HCT116 (cell line): ENCODE measurements around the gene CCR6. TPM values are rescaled to one million over a fixed set of nuclear protein-coding genes. Genes with fewer than 3 reads are reported as not detected.

Source experiments
- ATAC-seq: fragments of 200-7000 bp; cut with Tn5 transposase; 2 replicates; pipeline ENCODE4 v1.9.1; 2020; ENCODE audit warnings: mild to moderate bottlenecking, moderate library complexity
- BruUV-seq: library from RNA; stranded (reverse); fragments of 400-500 nt; replicated peaks from 2 replicates; lab custom pipeline; 2021; lab: Mats Ljungman, UMichigan
- CTCF ChIA-PET: fragments of 300-600 bp; sonication (Branson Sonifier 250); formaldehyde crosslinking; loops from one replicate; lab custom pipeline; 2021; ENCODE audit warnings: antibody characterized with exemption; lab: Charles Lee
- POLR2A ChIA-PET: fragments of 300-600, 350-600 bp; sonication (Branson Sonifier 250); formaldehyde crosslinking; loops from one replicate; lab custom pipeline; 2021; ENCODE audit warnings: antibody characterized with exemption; lab: Charles Lee
- RAD21 ChIA-PET, 2 experiments: fragments of 300-600 bp; sonication (Branson Sonifier 250); formaldehyde crosslinking; loops; one replicate each; lab custom pipeline; 2023; ENCODE audit warnings: low total read pairs in 2 of 2; ENCODE audit not compliant: uncharacterized antibody in 2 of 2, unreplicated experiment in 2 of 2, low non-redundant PET in 1 of 2; lab: Charles Lee
- DNase-seq: peaks from one replicate; pipeline ENCODE4 v3.0.0-alpha.2; 2010; ENCODE audit warnings: low read depth, low spot score
- H2AFZ ChIP-seq: fragments of 200-600 bp; shearing (Covaris generic), sonication (generic); 2 replicates; pipeline ENCODE4 v1.6.1; 2017; ENCODE audit warnings: low read depth, mixed run types, mixed read lengths, antibody characterized with exemption, low read length; ENCODE audit not compliant: poor library complexity, severe bottlenecking
- H3K27ac ChIP-seq: 2 replicates; pipeline ENCODE4 v1.5.1; 2012; ENCODE audit warnings: low read depth, low read length
- H3K27me3 ChIP-seq: fragments of 200-600 bp; sonication (generic); 2 replicates; pipeline ENCODE4 v1.6.1; 2016; ENCODE audit warnings: mixed run types, low read length, mixed read lengths; ENCODE audit not compliant: insufficient read depth
- H3K36me3 ChIP-seq, 2 experiments: fragments of 200-500 bp in 1 of 2; fragments of 200-600 bp in 1 of 2; sonication (Bioruptor generic) in 1 of 2; sonication (generic) in 1 of 2; 2 replicates each; pipeline versions ENCODE4 v1.5.1 to v1.6.1; 2014 to 2016; ENCODE audit warnings: low read length in 2 of 2, inconsistent platforms in 1 of 2, mixed read lengths in 1 of 2, mixed run types in 1 of 2; ENCODE audit not compliant: insufficient read depth in 2 of 2, control insufficient read depth in 1 of 2
- H3K4me1 ChIP-seq, 2 experiments: fragments of 200-600 bp in 1 of 2; sonication (generic) in 1 of 2; 2 replicates each; pipeline versions ENCODE4 v1.5.1 to v1.6.1; 2012 to 2017; ENCODE audit warnings: low read length in 2 of 2, inconsistent platforms in 1 of 2, mild to moderate bottlenecking in 1 of 2, mixed read lengths in 1 of 2, mixed run types in 1 of 2, moderate library complexity in 1 of 2; ENCODE audit not compliant: insufficient read depth in 2 of 2, control insufficient read depth in 1 of 2
- H3K4me2 ChIP-seq: fragments of 200-600 bp; sonication (generic); 2 replicates; pipeline ENCODE4 v1.6.1; 2017; ENCODE audit warnings: mixed run types, low read length, mixed read lengths
- H3K4me3 ChIP-seq, 2 experiments: fragments of 200-600 bp in 1 of 2; sonication (generic) in 1 of 2; replicated peaks in 1 of 2; 2 replicates each; pipeline ENCODE4 v1.5.1; 2011 to 2016; ENCODE audit warnings: low read length in 2 of 2, control low read depth in 1 of 2, low read depth in 1 of 2, mild to moderate bottlenecking in 1 of 2, mixed read lengths in 1 of 2, mixed run types in 1 of 2
- H3K79me2 ChIP-seq: fragments of 200-600 bp; sonication (generic); 2 replicates; pipeline ENCODE4 v1.6.1; 2017; ENCODE audit warnings: mild to moderate bottlenecking, mixed run types, low read length, moderate library complexity, mixed read lengths; ENCODE audit not compliant: insufficient read depth
- H3K9ac ChIP-seq: fragments of 200-600 bp; sonication (generic); 2 replicates; pipeline ENCODE4 v1.6.1; 2016; ENCODE audit warnings: low read length, mixed read lengths
- H3K9me2 ChIP-seq: fragments of 200-600 bp; sonication (generic), shearing (Covaris generic); 2 replicates; pipeline ENCODE4 v1.6.1; 2017; ENCODE audit warnings: mixed run types, mild to moderate bottlenecking, moderate library complexity; ENCODE audit not compliant: insufficient read depth
- H3K9me3 ChIP-seq, 2 experiments: fragments of 200-500 bp in 1 of 2; fragments of 200-600 bp in 1 of 2; sonication (Bioruptor generic) in 1 of 2; sonication (generic) in 1 of 2; 2 replicates each; pipeline ENCODE4 v1.6.1; 2014 to 2017; ENCODE audit warnings: low read length in 2 of 2, mixed read lengths in 2 of 2, inconsistent platforms in 1 of 2, low read depth in 1 of 2, mild to moderate bottlenecking in 1 of 2, mixed run types in 1 of 2, moderate library complexity in 1 of 2; ENCODE audit not compliant: control insufficient read depth in 1 of 2, insufficient read depth in 1 of 2
- H4K20me1 ChIP-seq: fragments of 200-600 bp; sonication (generic), shearing (Covaris generic); 2 replicates; pipeline ENCODE4 v1.6.1; 2017; ENCODE audit warnings: mixed run types, mild to moderate bottlenecking, moderate library complexity; ENCODE audit not compliant: insufficient read depth
- CEBPB ChIP-seq: IDR thresholded peaks from 2 replicates; pipeline ENCODE4 v1.6.1; 2012; ENCODE audit warnings: low read depth
- EZH2 ChIP-seq: fragments of 200-600 bp; sonication (generic); IDR thresholded peaks from 2 replicates; pipeline ENCODE4 v1.6.1; 2017; ENCODE audit warnings: antibody characterized with exemption, mixed run types
- FOSL1 ChIP-seq: IDR thresholded peaks from 2 replicates; pipeline ENCODE4 v1.6.1; 2012; ENCODE audit warnings: low read depth
- JUND ChIP-seq: IDR thresholded peaks from 2 replicates; pipeline ENCODE4 v1.6.1; 2012
- POLR2AphosphoS5 ChIP-seq: IDR thresholded peaks from 2 replicates; pipeline ENCODE4 v1.6.1; 2011; ENCODE audit warnings: mild to moderate bottlenecking, low read depth, low read length, moderate library complexity
- SP1 ChIP-seq: IDR thresholded peaks from 2 replicates; pipeline ENCODE4 v1.6.1; 2012; ENCODE audit warnings: low read depth
- SRF ChIP-seq: IDR thresholded peaks from 2 replicates; pipeline ENCODE4 v1.6.1; 2012; ENCODE audit warnings: low read depth
- TCF7L2 ChIP-seq: IDR thresholded peaks from 2 replicates; pipeline ENCODE4 v1.7.0; 2011; ENCODE audit warnings: borderline replicate concordance, inconsistent platforms; ENCODE audit not compliant: insufficient read depth, insufficient read length; ENCODE audit errors: extremely low read depth
- YY1 ChIP-seq: IDR thresholded peaks from 2 replicates; pipeline ENCODE4 v1.6.1; 2011; ENCODE audit warnings: low read length, low read depth, moderate library complexity, mild to moderate bottlenecking; ENCODE audit not compliant: insufficient replicate concordance; ENCODE audit errors: extremely low read depth
- intact Hi-C: fragments of 100-400 bp; cut with micrococcal nuclease; formaldehyde crosslinking; loops from 2 replicates; pipeline ENCODE4 v1.10.0; 2022
- total RNA-seq: library from RNA; stranded (reverse); gene quantifications from one replicate; pipeline ENCODE4 v1.2.1, GENCODE V29; 2021; ENCODE audit not compliant: unreplicated experiment
- TF ChIP-seq, protein P1 (sequence below): IDR thresholded peaks from 2 replicates; pipeline ENCODE4 v1.6.1; 2012; ENCODE audit warnings: low read depth
- TF ChIP-seq, protein P2 (sequence below): IDR thresholded peaks from 2 replicates; pipeline ENCODE4 v1.6.1; 2011; ENCODE audit warnings: mild to moderate bottlenecking, low read length, moderate library complexity; ENCODE audit not compliant: insufficient replicate concordance; ENCODE audit errors: extremely low read depth

The CCR6 gene
- total RNA-seq, 1 experiment from 2014 or later = not detected

- no peak overlapping the region for H3K4me2 ChIP-seq
- no peak for DNase-seq
- ChIA-PET CTCF (no interaction called here), POLR2A (no interaction called here), RAD21 (no interaction called here)
- BruUV-seq = no TSS peak
- no peaks in the 10 kb centered on the region for H3K79me2 ChIP-seq
- no peak overlapping the region for H3K27ac ChIP-seq
- no peaks in the 10 kb centered on the region for H3K9me2 ChIP-seq
- H2AFZ ChIP-seq = no peak overlapping the region
- H3K9me3 ChIP-seq = no peaks in the 10 kb centered on the region
- no peak overlapping the region for H3K4me3 ChIP-seq
- ATAC-seq = no peak
- no peaks in the 10 kb centered on the region for H3K36me3 ChIP-seq
- no peak overlapping the region for H3K9ac ChIP-seq
- TF ChIP-seq EZH2 = no peak
- TF ChIP-seq, protein P1, sequence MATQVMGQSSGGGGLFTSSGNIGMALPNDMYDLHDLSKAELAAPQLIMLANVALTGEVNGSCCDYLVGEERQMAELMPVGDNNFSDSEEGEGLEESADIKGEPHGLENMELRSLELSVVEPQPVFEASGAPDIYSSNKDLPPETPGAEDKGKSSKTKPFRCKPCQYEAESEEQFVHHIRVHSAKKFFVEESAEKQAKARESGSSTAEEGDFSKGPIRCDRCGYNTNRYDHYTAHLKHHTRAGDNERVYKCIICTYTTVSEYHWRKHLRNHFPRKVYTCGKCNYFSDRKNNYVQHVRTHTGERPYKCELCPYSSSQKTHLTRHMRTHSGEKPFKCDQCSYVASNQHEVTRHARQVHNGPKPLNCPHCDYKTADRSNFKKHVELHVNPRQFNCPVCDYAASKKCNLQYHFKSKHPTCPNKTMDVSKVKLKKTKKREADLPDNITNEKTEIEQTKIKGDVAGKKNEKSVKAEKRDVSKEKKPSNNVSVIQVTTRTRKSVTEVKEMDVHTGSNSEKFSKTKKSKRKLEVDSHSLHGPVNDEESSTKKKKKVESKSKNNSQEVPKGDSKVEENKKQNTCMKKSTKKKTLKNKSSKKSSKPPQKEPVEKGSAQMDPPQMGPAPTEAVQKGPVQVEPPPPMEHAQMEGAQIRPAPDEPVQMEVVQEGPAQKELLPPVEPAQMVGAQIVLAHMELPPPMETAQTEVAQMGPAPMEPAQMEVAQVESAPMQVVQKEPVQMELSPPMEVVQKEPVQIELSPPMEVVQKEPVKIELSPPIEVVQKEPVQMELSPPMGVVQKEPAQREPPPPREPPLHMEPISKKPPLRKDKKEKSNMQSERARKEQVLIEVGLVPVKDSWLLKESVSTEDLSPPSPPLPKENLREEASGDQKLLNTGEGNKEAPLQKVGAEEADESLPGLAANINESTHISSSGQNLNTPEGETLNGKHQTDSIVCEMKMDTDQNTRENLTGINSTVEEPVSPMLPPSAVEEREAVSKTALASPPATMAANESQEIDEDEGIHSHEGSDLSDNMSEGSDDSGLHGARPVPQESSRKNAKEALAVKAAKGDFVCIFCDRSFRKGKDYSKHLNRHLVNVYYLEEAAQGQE = no peak
- no peak for TF ChIP-seq CEBPB
- no peak for TF ChIP-seq JUND
- no peak for TF ChIP-seq TCF7L2
- TF ChIP-seq, protein P2, sequence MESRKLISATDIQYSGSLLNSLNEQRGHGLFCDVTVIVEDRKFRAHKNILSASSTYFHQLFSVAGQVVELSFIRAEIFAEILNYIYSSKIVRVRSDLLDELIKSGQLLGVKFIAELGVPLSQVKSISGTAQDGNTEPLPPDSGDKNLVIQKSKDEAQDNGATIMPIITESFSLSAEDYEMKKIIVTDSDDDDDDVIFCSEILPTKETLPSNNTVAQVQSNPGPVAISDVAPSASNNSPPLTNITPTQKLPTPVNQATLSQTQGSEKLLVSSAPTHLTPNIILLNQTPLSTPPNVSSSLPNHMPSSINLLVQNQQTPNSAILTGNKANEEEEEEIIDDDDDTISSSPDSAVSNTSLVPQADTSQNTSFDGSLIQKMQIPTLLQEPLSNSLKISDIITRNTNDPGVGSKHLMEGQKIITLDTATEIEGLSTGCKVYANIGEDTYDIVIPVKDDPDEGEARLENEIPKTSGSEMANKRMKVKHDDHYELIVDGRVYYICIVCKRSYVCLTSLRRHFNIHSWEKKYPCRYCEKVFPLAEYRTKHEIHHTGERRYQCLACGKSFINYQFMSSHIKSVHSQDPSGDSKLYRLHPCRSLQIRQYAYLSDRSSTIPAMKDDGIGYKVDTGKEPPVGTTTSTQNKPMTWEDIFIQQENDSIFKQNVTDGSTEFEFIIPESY = no peak
- TF ChIP-seq SP1 = no peak
- no peak for TF ChIP-seq SRF
- no peak for TF ChIP-seq POLR2AphosphoS5
- TF ChIP-seq YY1 = no peak
- no peak for TF ChIP-seq FOSL1
- intact Hi-C loops = no loop called here
- no peaks in the 10 kb centered on the region for H3K27me3 ChIP-seq
- H3K4me1 ChIP-seq = no peaks in the 10 kb centered on the region
- no peaks in the 10 kb centered on the region for H4K20me1 ChIP-seq
These were observed 31.1 kb upstream of the CCR6 start for GRCh38 chr6:167091805-167092107.
